ENCODE data around the gene TPPP2. TPM values are rescaled to one million over a fixed set of nuclear protein-coding genes. Genes with fewer than 3 reads are reported as not detected.

TPPP2 gene
- total and polyA plus RNA-seq, 9 of the 15 experiments (the other 6 are each of a cell fraction or from before 2014, with no cell fraction given): 0.18 TPM; not detected in 8

- no peaks in the 10 kb centered on the region for H3K9me1 ChIP-seq (ENCODE audit: control insufficient read depth, insufficient read depth, low read length)
- in situ Hi-C loops (cut with MboI) (no loop called here), intact Hi-C loops (cut with micrococcal nuclease) (no loop called here)
- H3K9ac ChIP-seq (ENCODE audit: insufficient read depth in 1 of 2, low read depth in 2 of 2, low read length in 2 of 2): no peak overlapping the region
- ATAC-seq (no peak), DNase-seq (ENCODE audit: extremely low read depth in 1 of 4, low spot score in 3 of 4) (no peak), FAIRE-seq (no peak)
- no peaks in the 10 kb centered on the region for H3K36me3 ChIP-seq (ENCODE audit: control insufficient read depth, insufficient read depth, low read length)
- ChIA-PET CTCF (ENCODE audit: low intra/inter-chr PET ratio) (no interaction called here), POLR2A (no interaction called here)
- 56% methylated on average over 11 of the region's 30 CpGs for WGBS (ENCODE audit: insufficient coverage, low coverage, missing lambda C conversion rate)
- H2AFZ ChIP-seq (ENCODE audit: low read depth, low read length): no peak overlapping the region
- no peaks in the 10 kb centered on the region for H3K79me2 ChIP-seq (ENCODE audit: control insufficient read depth, insufficient read depth, low read length)
- BruUV-seq (replicated peaks): no TSS peak
- no peaks in the 10 kb centered on the region for H4K20me1 ChIP-seq (replicated peaks; ENCODE audit: control insufficient read depth, insufficient read depth, low read length)
- H3K4me1 ChIP-seq (replicated peaks in 1 of 2; ENCODE audit: control insufficient read depth in 2 of 2, insufficient read depth in 2 of 2, low read length in 2 of 2): peaks cover 0 to 4% of the 10 kb centered on the region in 2 experiments; a peak in 2 of 5 replicates
- H3K4me2 ChIP-seq (ENCODE audit: insufficient read depth, low read length): no peak overlapping the region
- no peak overlapping the region for H3K4me3 ChIP-seq
- no peaks in the 10 kb centered on the region for H3K9me3 ChIP-seq (replicated peaks; ENCODE audit: control insufficient read depth, insufficient read depth, low read depth, low read length)
- no peak overlapping the region for H3K27ac ChIP-seq (ENCODE audit: extremely low read depth, low read depth, low read length)
- H3K27me3 ChIP-seq (ENCODE audit: control insufficient read depth in 2 of 2, insufficient read depth in 2 of 2, low read length in 2 of 2): no peaks in the 10 kb centered on the region
- TF ChIP-seq TEAD1 (CRISPR knock-in tag; IDR thresholded peaks at IDR 0.05) (no peak), NFIX (CRISPR knock-in tag; IDR thresholded peaks at IDR 0.05; ENCODE audit: low read depth) (no peak), SREBF1 (IDR thresholded peaks at IDR 0.05; ENCODE audit: borderline replicate concordance, low read depth, low read length) (no peak), NR2C2 (CRISPR knock-in tag; IDR thresholded peaks at IDR 0.05) (no peak), NR2C2 (tag; IDR thresholded peaks at IDR 0.05) (no peak), ZNF384 (IDR thresholded peaks at IDR 0.05; ENCODE audit: low read depth, low read length) (no peak), STAT6 (CRISPR knock-in tag; IDR thresholded peaks at IDR 0.05) (no peak), CSDE1 (IDR thresholded peaks at IDR 0.05) (no peak), IRF1 (CRISPR knock-in tag; IDR thresholded peaks at IDR 0.05; ENCODE audit: borderline replicate concordance) (no peak), AFF4 (CRISPR knock-in tag; IDR thresholded peaks at IDR 0.05) (no peak), GTF2F1 (IDR thresholded peaks at IDR 0.05; ENCODE audit: low read depth, low read length) (no peak), TAF15 (IDR thresholded peaks at IDR 0.05; ENCODE audit: low read depth, low read length) (no peak), ELF4 (CRISPR knock-in tag; IDR thresholded peaks at IDR 0.05) (no peak), MNT (conservative IDR thresholded peaks at IDR 0.05) (no peak)
Observed at GRCh38 chr14:21081521-21082142, 51.6 kb downstream of the TPPP2 start.

Measured in K562 (cell line).